HepG2 (cell line): ENCODE results near the gene HES1. TPM values are rescaled to one million over a fixed set of nuclear protein-coding genes. Genes with fewer than 3 reads are reported as not detected.

Experiments
- ATAC-seq: fragments of 200-7000 bp; cut with Tn5 transposase; 3 replicates; pipeline ENCODE4 v1.9.1; 2020; ENCODE audit warnings: mild to moderate bottlenecking, moderate library complexity
- BruUV-seq: library from RNA; stranded (reverse); fragments of 400-500 nt; replicated peaks from 2 replicates; lab custom pipeline; 2021; lab: Mats Ljungman, UMichigan
- CTCF ChIA-PET: fragments of 300-600 bp; formaldehyde crosslinking; extraction: SDS; loops from one replicate; lab custom pipeline; 2021; ENCODE audit warnings: low total read pairs, inconsistent platforms, low intra/inter-chr PET ratio; lab: Yijun Ruan, JAX
- POLR2A ChIA-PET: fragments of 350-600 bp; sonication (Branson Sonifier 250); formaldehyde crosslinking; loops from one replicate; lab custom pipeline; 2020; ENCODE audit warnings: antibody characterized with exemption, inconsistent platforms; lab: Yijun Ruan, JAX
- DNase-seq: peaks from one replicate; pipeline ENCODE4 v3.0.0-alpha.2; 2015; ENCODE audit warnings: low spot score
- FAIRE-seq: peaks from 3 replicates; lab custom pipeline; 2011; peaks lifted over from hg19 to GRCh38; lab: Jason Lieb, UNC
- H2AFZ ChIP-seq: one replicate; pipeline ENCODE4 v1.6.1; 2011; ENCODE audit warnings: low read length, inconsistent platforms
- H3K27ac ChIP-seq: fragments of 300-600 bp; 3 replicates; pipeline ENCODE4 v1.8.0; 2011; ENCODE audit warnings: mixed run types, mild to moderate bottlenecking, mixed read lengths, low read length, inconsistent platforms; ENCODE audit not compliant: insufficient read depth; ENCODE audit errors: extremely low read length
- H3K27me3 ChIP-seq, 2 experiments: fragments of 200-600 bp in 1 of 2; 2 replicates in 1 of 2; 3 replicates in 1 of 2; pipeline versions ENCODE4 v1.6.0 to v1.8.0; 2011; ENCODE audit warnings: low read length in 2 of 2, mild to moderate bottlenecking in 2 of 2, moderate library complexity in 2 of 2, inconsistent platforms in 1 of 2; ENCODE audit not compliant: insufficient read depth in 2 of 2, control insufficient read depth in 1 of 2
- H3K36me3 ChIP-seq, 2 experiments: fragments of 200-600 bp in 1 of 2; replicated peaks in 1 of 2; 2 replicates in 1 of 2; 3 replicates in 1 of 2; pipeline versions ENCODE4 v1.5.1 to v1.8.0; 2011; ENCODE audit warnings: low read length in 2 of 2, inconsistent platforms in 1 of 2; ENCODE audit not compliant: insufficient read depth in 2 of 2, control insufficient read depth in 1 of 2
- H3K4me1 ChIP-seq: 2 replicates; pipeline ENCODE4 v1.5.1; 2012; ENCODE audit warnings: low read length, inconsistent platforms; ENCODE audit not compliant: insufficient read depth
- H3K4me2 ChIP-seq: 2 replicates; pipeline ENCODE4 v1.6.0; 2011; ENCODE audit warnings: low read depth, low read length, inconsistent platforms
- H3K4me3 ChIP-seq, 3 experiments: fragments of 200-600 bp in 1 of 3; sonication (generic), shearing (Covaris generic) in 1 of 3; replicated peaks in 1 of 3; 2 replicates each; pipeline ENCODE4 v1.5.1; 2011 to 2016; ENCODE audit warnings: low read length in 3 of 3, inconsistent platforms in 2 of 3, low read depth in 2 of 3, mild to moderate bottlenecking in 2 of 3, control low read depth in 1 of 3, mixed read lengths in 1 of 3; ENCODE audit not compliant: insufficient read depth in 1 of 3
- H3K79me2 ChIP-seq: one replicate; pipeline ENCODE4 v1.6.1; 2011; ENCODE audit warnings: low read length, inconsistent platforms; ENCODE audit not compliant: insufficient read depth
- H3K9ac ChIP-seq: 2 replicates; pipeline ENCODE4 v1.6.0; 2011; ENCODE audit warnings: mild to moderate bottlenecking, low read depth, low read length, inconsistent platforms; ENCODE audit not compliant: insufficient read depth
- H3K9me3 ChIP-seq: 2 replicates; pipeline ENCODE4 v1.5.1; 2012; ENCODE audit warnings: mild to moderate bottlenecking, low read length
- H4K20me1 ChIP-seq: 2 replicates; pipeline ENCODE4 v1.6.0; 2011; ENCODE audit warnings: inconsistent platforms, mild to moderate bottlenecking, low read length, moderate library complexity; ENCODE audit not compliant: insufficient read depth
- SPEN ChIP-seq: sonication (generic); formaldehyde crosslinking; IDR thresholded peaks from 2 replicates; pipeline ENCODE4 v1.5.1; 2020; ENCODE audit warnings: low read depth, mild to moderate bottlenecking, missing genetic modification reagents
- ZNF687 ChIP-seq: sonication (generic); formaldehyde crosslinking; IDR thresholded peaks from 2 replicates; pipeline ENCODE4 v1.5.1; 2020; ENCODE audit warnings: mild to moderate bottlenecking, missing genetic modification reagents, moderate library complexity
- ZNF800 ChIP-seq: sonication (generic); formaldehyde crosslinking; IDR thresholded peaks from 2 replicates; pipeline ENCODE4 v1.4.0; 2020; ENCODE audit warnings: missing genetic modification reagents
- WGBS: methylation state at CpG from one replicate; pipeline ENCODE4 v1.1.6; 2017; ENCODE audit warnings: low lambda C conversion rate; 5-methylcytosine and 5-hydroxymethylcytosine counted together
- in situ Hi-C: cut with HindIII; loops from 2 replicates; pipeline ENCODE4 v1.10.0; 2017; ENCODE audit warnings: low pct_unique_long_range_greater_than_20kb; ENCODE audit not compliant: extremely low pct_ligation_motif_present
- intact Hi-C: fragments of 100-400 bp; cut with micrococcal nuclease; formaldehyde crosslinking; loops from one replicate; pipeline ENCODE4 v1.10.0; 2022; ENCODE audit not compliant: unreplicated experiment
- polyA plus RNA-seq, 8 experiments: library from polyadenylated mRNA; depleted of rRNA in 3 of 8; stranded (reverse) in 7 of 8; unstranded in 1 of 8; fragments of >200 nt; fragmentation: Illumina TruSeq in 4 of 8; extraction: Trizol in 4 of 8; gene quantifications; 2 replicates each; pipeline versions ENCODE4 v1.2.1 to v1.2.3, GENCODE V29; 2011 to 2016; ENCODE audit warnings: low read depth in 4 of 8, missing spikeins in 1 of 8, mixed read lengths in 1 of 8; ENCODE audit not compliant: insufficient read depth in 1 of 8
- total RNA-seq, 5 experiments: library from RNA; depleted of rRNA; stranded (reverse); fragments of >200 nt; fragmentation: Illumina TruSeq; extraction: Trizol; gene quantifications; 2 replicates each; pipeline ENCODE4 v1.2.3, GENCODE V29; 2016; ENCODE audit warnings: low read depth in 1 of 5

The HES1 gene
- total and polyA plus RNA-seq, 2 of the 13 experiments (the other 11 are each of a cell fraction or from before 2014, with no cell fraction given), result 15.4 to 19.8 TPM

- TF ChIP-seq ZNF800 (CRISPR knock-in tag), result no peak
Observed at GRCh38 chr3:194095464-194095863, 40.5 kb upstream of the HES1 start (continued).

GRCh38 chr3:194095902-194096301 is 40.0 kb upstream of the HES1 start:
- Histone ChIP-seq H4K20me1 (no peaks in the 10 kb centered on the region), H3K4me2 (no peak overlapping the region; the same call in 1 of the 2 replicates), H3K4me1 (peaks cover 48% of the 10 kb centered on the region), H3K36me3 (no peaks in the 10 kb centered on the region), H3K4me3 (no peak overlapping the region), H3K9me3 (no peaks in the 10 kb centered on the region), H2AFZ (no peak overlapping the region), H3K79me2 (no peaks in the 10 kb centered on the region), H3K9ac (no peak overlapping the region), H3K27me3 (no peaks in the 10 kb centered on the region), H3K27ac (no peak overlapping the region)
- no TSS peak for BruUV-seq
- POLR2A ChIA-PET, result no interaction called here
- TF ChIP-seq ZNF687 (CRISPR knock-in tag), result peak; percentile 36
- no peak for TF ChIP-seq SPEN (CRISPR knock-in tag)
- no peak for ATAC-seq
- 86% methylated on average over 10 of the region's 10 CpGs for WGBS
- CTCF ChIA-PET, result no interaction called here
- FAIRE-seq, result no peak
- in situ Hi-C loops, result no loop called here
- intact Hi-C loops, result no loop called here
- no peak for DNase-seq
